GM12891 (cell line): Measurements from ENCODE around the gene MTG2.

ENCODE experiments used
- PAX5 ChIP-seq: IDR thresholded peaks from 2 replicates; pipeline ENCODE4 v1.6.1; 2011; ENCODE audit warnings: low read length, moderate library complexity, mild to moderate bottlenecking; ENCODE audit not compliant: insufficient read depth, severe bottlenecking
- POLR2A ChIP-seq: IDR thresholded peaks from 2 replicates; pipeline ENCODE4 v1.6.1; 2011; ENCODE audit warnings: low read depth, low read length, control low read depth
- POLR2AphosphoS5 ChIP-seq: IDR thresholded peaks from 2 replicates; pipeline ENCODE4 v1.6.1; 2011; ENCODE audit warnings: low read depth, low read length, control low read depth
- POU2F2 ChIP-seq: IDR thresholded peaks from 2 replicates; pipeline ENCODE4 v1.6.1; 2011; ENCODE audit warnings: low read depth, mild to moderate bottlenecking, control low read depth, low read length, moderate library complexity
- SPI1 ChIP-seq: IDR thresholded peaks from 2 replicates; pipeline ENCODE4 v1.6.1; 2011; ENCODE audit warnings: low read depth, low read length, control low read depth
- TAF1 ChIP-seq: IDR thresholded peaks from 2 replicates; pipeline ENCODE4 v1.6.1; 2011; ENCODE audit warnings: low read depth, low read length, control low read depth

DNA sequence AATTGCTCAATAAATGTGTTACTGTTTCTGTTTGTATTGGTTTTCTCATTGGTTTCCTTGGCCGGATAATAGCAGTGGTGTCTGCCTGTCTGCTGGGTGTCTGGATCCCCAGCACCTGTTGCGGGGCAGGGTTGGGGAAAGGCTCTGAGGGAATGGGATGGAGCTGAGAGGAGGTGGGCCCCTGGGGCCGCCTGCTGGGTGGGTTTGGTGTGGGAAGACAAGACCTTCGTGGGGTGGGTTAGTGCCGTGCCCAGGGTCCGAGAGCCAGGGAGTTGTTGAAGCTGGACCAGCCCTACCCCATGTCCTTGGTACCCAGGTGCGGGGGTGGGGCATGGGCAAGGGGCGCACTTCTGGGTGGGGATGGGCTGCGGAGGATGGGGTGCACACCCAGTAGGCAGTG, 35.3 kb upstream of the MTG2 start:
- TF ChIP-seq POLR2AphosphoS5 (no peak), POLR2A (no peak), TAF1 (no peak), PAX5 (no peak), SPI1 (no peak), POU2F2 (no peak)
